NCI-H446 treated with DMSO at 0.1 percent for 48 hours (cell line): ENCODE results near the gene FNDC3B.

Source experiments
- DNase-seq: peaks from one replicate; lab custom pipeline; 2025; lab: John Stamatoyannopoulos, UW

FNDC3B gene

GRCh38 chr3:172054115-172054764 lies 14.9 kb downstream of the FNDC3B start:
- no peak for DNase-seq

DNA sequence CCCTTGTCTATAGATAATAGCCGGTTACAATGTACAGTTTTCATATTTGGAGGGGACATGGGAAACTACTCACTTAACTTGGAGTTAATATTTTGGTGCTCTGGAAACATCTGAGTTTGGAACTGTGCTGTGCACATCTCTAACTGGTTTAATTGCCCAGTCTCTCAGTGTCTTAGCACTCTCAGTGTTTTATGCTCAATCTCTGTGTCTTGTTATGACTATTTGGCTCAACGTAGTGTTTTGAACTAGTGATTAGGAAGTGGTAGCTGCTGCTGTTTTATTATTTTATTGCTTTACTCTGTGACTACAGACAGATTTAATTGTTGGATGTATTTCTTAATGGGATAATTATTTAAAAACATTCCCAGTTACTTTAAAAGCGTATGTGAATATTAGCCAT lies 17.0 kb downstream of the FNDC3B start:
- DNase-seq, result no peak

GRCh38 chr3:172057059-172057458 lies 17.7 kb downstream of the FNDC3B start:
- DNase-seq, result no peak

DNA sequence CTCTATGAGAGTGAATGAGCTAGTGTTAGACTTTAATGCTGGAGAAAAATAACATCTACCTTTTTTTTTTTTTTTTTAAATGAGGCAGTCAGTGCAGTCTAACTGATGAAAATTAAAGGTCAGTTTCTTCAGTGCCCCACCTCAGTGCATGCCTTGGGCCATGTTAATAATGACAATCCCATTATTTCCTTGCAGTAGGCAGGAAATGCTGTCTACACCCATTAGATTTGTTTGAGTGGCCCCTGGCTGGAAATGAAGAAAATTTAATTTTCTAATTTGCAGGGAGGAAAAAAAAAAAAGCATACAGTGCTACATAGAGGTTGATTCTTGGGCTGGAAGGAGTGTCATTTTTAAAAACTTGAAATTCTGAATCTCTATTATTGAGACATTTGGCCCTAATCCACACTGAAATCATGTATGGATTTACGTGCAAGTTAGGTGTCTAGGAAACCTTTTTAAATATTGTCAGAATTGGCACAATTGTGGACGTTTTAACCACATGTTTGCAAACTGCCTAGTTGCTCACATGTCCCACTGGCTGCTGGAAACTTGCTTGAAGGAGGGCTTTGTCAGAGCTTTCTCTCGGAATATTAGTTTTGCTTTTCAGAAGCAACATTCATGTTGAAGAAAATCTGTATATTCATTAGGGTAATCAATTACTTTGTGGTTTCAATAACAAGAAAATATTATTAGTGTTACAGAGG lies 18.4 kb downstream of the FNDC3B start:
- no peak for DNase-seq

- no peak for DNase-seq
Measured at GRCh38 chr3:172059532-172059931, 20.2 kb downstream of the FNDC3B start.

GRCh38 chr3:172060234-172060633 lies 20.9 kb downstream of the FNDC3B start:
- no peak for DNase-seq

GRCh38 chr3:172061724-172062184 lies 22.4 kb downstream of the FNDC3B start:
- DNase-seq, result no peak

DNA sequence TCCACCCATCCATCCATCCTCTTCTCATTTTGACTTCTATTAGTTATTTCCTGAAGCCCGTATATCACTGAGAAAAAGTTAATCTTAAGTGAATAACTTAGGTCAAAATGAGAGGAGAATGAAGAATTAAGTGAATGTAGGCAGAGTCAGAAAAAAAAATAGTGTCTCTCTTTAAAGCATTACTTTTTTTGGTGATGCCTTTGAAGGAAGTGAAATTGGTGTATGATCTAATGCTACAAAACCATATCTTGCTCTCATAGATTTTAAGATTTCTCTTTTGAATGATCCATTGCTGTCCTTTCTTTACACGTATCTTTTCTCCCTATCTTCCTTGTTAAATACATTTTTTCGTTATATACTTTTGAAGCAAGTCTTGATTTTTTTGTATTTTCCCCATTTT lies 23.4 kb downstream of the FNDC3B start:
- no peak for DNase-seq

DNA sequence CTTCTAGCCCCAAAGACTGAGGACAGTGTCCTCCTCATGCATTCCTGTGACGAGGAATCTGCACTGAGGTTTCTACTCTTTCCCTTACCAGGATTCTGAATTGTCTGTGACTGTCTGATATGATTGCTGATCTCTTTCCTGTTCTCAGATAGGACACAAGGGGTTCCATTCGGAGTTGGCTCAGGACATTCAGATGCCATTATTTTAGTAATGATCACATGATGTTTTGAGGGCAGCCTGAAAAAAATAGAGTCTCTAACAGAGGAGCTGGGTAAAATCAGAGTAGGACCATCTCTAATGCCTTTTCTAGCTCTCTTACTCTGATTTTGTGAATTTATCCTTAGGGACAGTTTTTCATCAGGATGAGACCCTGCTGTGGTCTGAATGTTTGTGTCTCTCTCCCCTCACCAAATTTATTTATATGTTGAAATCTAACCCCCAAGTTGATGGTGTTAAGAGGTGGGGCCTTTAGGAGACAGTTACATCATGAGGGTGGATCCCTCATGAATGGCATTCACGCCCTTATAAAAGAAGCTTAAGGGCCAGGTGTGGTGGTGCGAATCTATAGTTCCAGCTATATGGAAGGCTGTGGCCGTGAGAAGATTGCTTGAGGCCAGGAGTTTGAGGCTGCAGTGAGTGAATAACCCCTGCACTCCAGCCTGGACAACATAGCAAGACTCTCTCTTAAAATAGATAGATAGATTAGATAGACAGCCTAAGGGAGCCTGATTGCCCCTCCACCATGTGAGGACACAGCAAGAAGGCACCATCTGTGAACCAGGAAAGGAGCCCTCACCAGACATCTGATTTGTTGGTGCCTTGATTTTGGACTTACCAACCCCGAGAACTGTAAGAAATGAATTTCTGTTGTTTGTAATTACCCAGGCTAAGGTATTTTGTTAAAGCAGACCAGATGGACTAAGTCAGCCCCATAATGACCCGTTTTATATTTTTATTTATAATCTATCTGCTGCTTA lies 24.4 kb downstream of the FNDC3B start:
- DNase-seq, result no peak

- peak; percentile 89 for DNase-seq
Measured at GRCh38 chr3:172065527-172065926, 26.1 kb downstream of the FNDC3B start.

DNA sequence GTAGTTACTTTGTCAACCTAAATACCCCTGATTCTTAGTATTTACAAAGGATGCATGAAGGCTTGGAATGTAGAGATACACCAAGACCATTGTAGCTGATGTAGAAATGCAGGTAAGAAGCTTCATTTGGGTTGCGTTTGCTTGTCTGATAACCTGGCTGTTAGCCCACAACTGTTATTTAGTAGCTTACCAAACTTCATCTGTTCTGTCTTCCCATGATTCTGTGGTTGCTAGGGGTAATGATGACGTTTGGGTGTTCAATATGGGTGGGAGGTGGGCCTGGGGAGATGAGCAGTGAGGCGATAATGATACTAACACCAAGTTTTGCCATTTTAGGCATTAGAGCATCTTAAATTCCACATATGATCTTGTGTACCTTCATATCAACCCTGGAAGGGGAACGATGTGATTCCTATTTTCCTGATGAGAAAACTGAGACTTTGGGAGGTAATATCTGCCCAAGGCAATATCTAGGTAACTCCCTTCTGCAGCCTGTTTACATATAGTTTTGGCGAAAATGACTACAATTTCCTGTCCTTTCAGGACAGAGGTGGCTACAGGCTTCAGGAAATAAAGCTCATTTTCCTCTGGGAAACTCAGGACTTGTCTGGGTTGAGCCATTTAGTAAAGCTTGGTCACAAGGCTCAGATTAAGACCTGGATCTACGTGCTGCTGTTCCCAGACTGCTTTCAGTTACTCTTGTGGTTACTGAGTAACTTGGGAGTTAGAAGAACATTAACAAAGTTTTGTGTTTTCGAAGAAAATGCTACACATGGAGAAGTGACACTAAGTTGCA lies 26.8 kb downstream of the FNDC3B start:
- DNase-seq, result no peak

- no peak for DNase-seq
Measured at GRCh38 chr3:172066880-172067796, 27.8 kb downstream of the FNDC3B start.

GRCh38 chr3:172067837-172068440 lies 28.6 kb downstream of the FNDC3B start:
- no peak for DNase-seq

- no peak for DNase-seq
Measured at GRCh38 chr3:172068977-172069376, 29.6 kb downstream of the FNDC3B start.

DNA sequence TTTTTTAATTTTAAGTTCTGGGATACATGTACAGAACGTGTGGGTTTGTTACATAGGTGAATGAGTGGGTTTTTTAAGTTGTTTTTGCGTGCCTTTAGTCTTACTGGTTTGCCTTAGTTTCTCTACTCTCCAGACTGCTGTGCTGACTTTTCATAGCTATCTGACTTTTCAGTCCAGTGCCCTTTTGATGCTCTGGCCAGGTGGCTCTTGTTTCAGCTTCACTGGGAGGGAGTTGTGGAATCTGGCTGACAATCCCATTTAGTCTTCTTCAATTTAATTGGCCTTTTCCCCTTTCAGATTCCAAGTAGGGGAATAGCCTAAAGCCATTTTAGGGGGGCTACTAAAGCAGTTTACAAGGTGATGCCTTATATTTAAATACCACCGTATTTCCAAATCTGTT lies 30.1 kb downstream of the FNDC3B start:
- DNase-seq, result no peak

DNA sequence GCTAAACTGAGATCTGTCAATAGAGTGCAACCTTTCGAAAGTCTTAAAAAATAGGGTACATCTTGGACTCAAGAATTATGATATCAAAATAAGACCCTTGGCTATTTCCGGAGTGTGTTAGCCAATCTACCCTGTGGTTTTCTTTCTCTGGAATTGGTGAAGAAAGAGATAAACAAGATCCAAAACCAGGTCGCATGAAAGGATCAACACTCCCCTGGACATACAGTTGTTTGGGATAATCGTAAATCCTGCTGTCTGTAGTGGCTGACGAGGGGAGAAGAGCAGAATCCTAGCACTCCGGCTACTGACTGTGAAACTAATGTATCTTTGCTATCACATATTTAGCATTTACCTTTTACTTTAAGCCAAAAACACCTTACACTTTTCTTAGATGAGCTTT lies 30.9 kb downstream of the FNDC3B start:
- no peak for DNase-seq

- no peak for DNase-seq
Measured at GRCh38 chr3:172070802-172071201, 31.4 kb downstream of the FNDC3B start.

DNA sequence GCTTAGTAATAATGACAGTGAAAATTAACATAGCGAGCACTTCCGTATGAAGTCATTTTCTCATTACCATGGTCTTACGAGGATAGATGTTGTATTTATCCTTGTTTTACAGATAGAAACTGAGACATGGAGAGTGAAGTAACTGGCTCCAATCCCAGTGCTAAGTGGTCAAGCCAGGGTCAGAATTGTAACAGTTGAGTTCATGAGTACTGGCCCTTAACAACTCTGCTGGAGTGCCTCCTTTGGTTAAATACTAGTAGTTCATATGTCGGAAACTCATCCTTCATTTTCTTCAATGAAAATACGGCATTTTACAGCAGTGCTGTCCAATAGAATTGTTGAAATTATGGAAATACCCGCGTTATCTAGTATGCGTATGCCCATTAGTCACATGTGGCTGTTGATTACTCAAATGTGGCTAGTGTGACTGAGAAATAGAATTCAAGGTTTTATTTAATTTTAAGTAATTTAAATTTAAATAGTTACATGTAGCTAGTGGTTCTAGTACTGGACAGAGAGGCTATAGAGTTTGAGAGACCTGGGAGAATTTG lies 32.5 kb downstream of the FNDC3B start:
- no peak for DNase-seq

DNA sequence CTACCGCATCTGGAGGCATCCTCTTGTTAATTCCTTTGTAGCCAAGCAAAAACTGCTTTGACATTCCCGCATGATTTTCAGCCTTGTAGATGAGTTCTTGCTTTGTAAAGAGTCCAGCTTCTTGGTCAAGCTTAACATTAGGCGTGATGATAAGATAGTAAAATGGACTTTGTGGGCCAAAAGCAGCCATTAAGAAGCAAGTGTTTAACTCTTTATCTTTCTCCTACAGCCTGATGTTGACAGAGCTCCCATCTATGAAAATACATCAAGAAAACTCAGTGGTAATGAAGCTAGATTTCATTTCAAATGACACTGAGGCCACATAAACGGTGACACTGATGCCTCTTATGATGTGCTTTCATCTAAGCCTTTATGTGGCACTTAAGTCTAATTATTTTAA lies 33.2 kb downstream of the FNDC3B start:
- DNase-seq, result no peak
